ENCODE measurements around the gene ACY1.

ACY1 gene

GRCh38 chr3:52010431-52010830, 27.1 kb downstream of the ACY1 start:
- DNase-seq, result no peak

- no peak for DNase-seq
These were observed 29.4 kb downstream of the ACY1 start for GRCh38 chr3:52012699-52013098.

- no peak for DNase-seq
These were observed 30.7 kb downstream of the ACY1 start for GRCh38 chr3:52013802-52014598.

- DNase-seq, result no peak
These were observed 31.3 kb downstream of the ACY1 start for GRCh38 chr3:52014613-52015012.

GRCh38 chr3:52015438-52016228, 32.3 kb downstream of the ACY1 start:
- DNase-seq, result no peak

- no peak for DNase-seq
These were observed 34.3 kb downstream of the ACY1 start for GRCh38 chr3:52017586-52017985.

- DNase-seq, result no peak
These were observed 35.1 kb downstream of the ACY1 start for GRCh38 chr3:52018319-52019000.

GRCh38 chr3:52019352-52020080, 36.2 kb downstream of the ACY1 start:
- no peak for DNase-seq

GRCh38 chr3:52020796-52021195, 37.5 kb downstream of the ACY1 start:
- DNase-seq, result no peak

GRCh38 chr3:52021489-52022268, 38.3 kb downstream of the ACY1 start:
- DNase-seq, result no peak

GRCh38 chr3:52022323-52023100, 39.2 kb downstream of the ACY1 start:
- DNase-seq, result no peak

GRCh38 chr3:52023101-52023770, 39.9 kb downstream of the ACY1 start:
- no peak for DNase-seq

GRCh38 chr3:52023860-52024764, 40.8 kb downstream of the ACY1 start:
- no peak for DNase-seq

GRCh38 chr3:52024765-52025452, 41.6 kb downstream of the ACY1 start:
- DNase-seq, result no peak

GRCh38 chr3:52025453-52025852, 42.1 kb downstream of the ACY1 start:
- no peak for DNase-seq

- no peak for DNase-seq
These were observed 42.7 kb downstream of the ACY1 start for GRCh38 chr3:52026041-52026440.

- no peak for DNase-seq
These were observed 45.2 kb downstream of the ACY1 start for GRCh38 chr3:52028572-52028971.

GRCh38 chr3:52029053-52029452, 45.7 kb downstream of the ACY1 start:
- no peak for DNase-seq

GRCh38 chr3:52029535-52029934, 46.2 kb downstream of the ACY1 start:
- DNase-seq, result no peak
